ENCODE results near the gene C2CD4D. TPM values are rescaled to one million over a fixed set of nuclear protein-coding genes. Genes with fewer than 3 reads are reported as not detected.
"Not testable (repeated sequence)": the region's sequence is repeated elsewhere in the genome, so short reads cannot be mapped to it uniquely, and the experiment has no call there.

Gene C2CD4D
- total RNA-seq, 1 experiment from 2014 or later = 0.79 TPM

GRCh38 chr1:151884445-151884844 lies 44.8 kb upstream of the C2CD4D start:
- not testable (repeated sequence) for H2AFZ ChIP-seq (ENCODE audit: low read length); H3K27me3 ChIP-seq (ENCODE audit: insufficient read depth, low read length); H3K4me2 ChIP-seq (ENCODE audit: insufficient read depth, insufficient read length, low read length); H3K23me2 ChIP-seq (ENCODE audit: insufficient read length, low read depth, low read length, poor library complexity, severe bottlenecking); H4K91ac ChIP-seq (ENCODE audit: insufficient read length, low read depth, low read length); H3K79me2 ChIP-seq (ENCODE audit: insufficient read depth, low read length); H2BK5ac ChIP-seq (ENCODE audit: insufficient read length, low read length); H2AK5ac ChIP-seq (ENCODE audit: insufficient read length, low read length); H2BK15ac ChIP-seq (ENCODE audit: low read depth, low read length); H3K4me1 ChIP-seq (ENCODE audit: insufficient read depth, low read length); H3K4ac ChIP-seq (ENCODE audit: low read depth, low read length); H3K4me3 Mint-ChIP-seq; H3K27ac Mint-ChIP-seq; H4K20me1 ChIP-seq (ENCODE audit: control insufficient read depth, insufficient read depth, insufficient read length); H3K4me1 Mint-ChIP-seq; DNase-seq; H3K79me1 ChIP-seq (ENCODE audit: insufficient read depth, low read depth, low read length, poor library complexity, severe bottlenecking); H2BK120ac ChIP-seq (ENCODE audit: low read depth, low read length, poor library complexity, severe bottlenecking); H2BK12ac ChIP-seq (ENCODE audit: insufficient read length, low read depth, low read length); H3K9me3 ChIP-seq (ENCODE audit: control insufficient read depth, low read depth, low read length); H3K56ac ChIP-seq (ENCODE audit: insufficient read length, low read depth, low read length); H3K27me3 Mint-ChIP-seq (ENCODE audit: low read depth); H3K27ac ChIP-seq (ENCODE audit: insufficient read length, low read depth, low read length); H4K5ac ChIP-seq (ENCODE audit: insufficient read length, low read depth, low read length); H3T11ph ChIP-seq (ENCODE audit: low read length); H2BK20ac ChIP-seq (ENCODE audit: low read depth, low read length, poor library complexity, severe bottlenecking); H3K18ac ChIP-seq (ENCODE audit: insufficient read length, low read depth, low read length); H4K8ac ChIP-seq (replicated peaks; ENCODE audit: insufficient read length, low read depth, low read length); H3K23ac ChIP-seq (ENCODE audit: insufficient read length, low read depth, low read length); H3K9me3 Mint-ChIP-seq; H3K14ac ChIP-seq (ENCODE audit: insufficient read depth, low read length); H3K9ac ChIP-seq (ENCODE audit: extremely low read depth, insufficient read length, low read length)
- WGBS (ENCODE audit: extremely low coverage, insufficient read length, low lambda C conversion rate) = no CpG with 5 or more reads among the region's 3 CpGs
- peaks cover 17 to 24% (median 18%) of the 10 kb centered on the region in 3 experiments for H3K36me3 Mint-ChIP-seq (ENCODE audit: insufficient read depth in 1 of 3, low read depth in 3 of 3)

- H3K4me1 ChIP-seq (ENCODE audit: insufficient read depth, low read length); H2BK120ac ChIP-seq (ENCODE audit: low read depth, low read length, poor library complexity, severe bottlenecking); H3K56ac ChIP-seq (ENCODE audit: insufficient read length, low read depth, low read length); H3K23ac ChIP-seq (ENCODE audit: insufficient read length, low read depth, low read length); H2BK5ac ChIP-seq (ENCODE audit: insufficient read length, low read length); H3K4me3 Mint-ChIP-seq; H4K5ac ChIP-seq (ENCODE audit: insufficient read length, low read depth, low read length); DNase-seq; H3K79me2 ChIP-seq (ENCODE audit: insufficient read depth, low read length); H2BK20ac ChIP-seq (ENCODE audit: low read depth, low read length, poor library complexity, severe bottlenecking); H2BK12ac ChIP-seq (ENCODE audit: insufficient read length, low read depth, low read length); H4K8ac ChIP-seq (replicated peaks; ENCODE audit: insufficient read length, low read depth, low read length); H3K27me3 Mint-ChIP-seq (ENCODE audit: low read depth); H3K79me1 ChIP-seq (ENCODE audit: insufficient read depth, low read depth, low read length, poor library complexity, severe bottlenecking); H3T11ph ChIP-seq (ENCODE audit: low read length); H4K20me1 ChIP-seq (ENCODE audit: control insufficient read depth, insufficient read depth, insufficient read length); H3K27ac Mint-ChIP-seq; H2AK5ac ChIP-seq (ENCODE audit: insufficient read length, low read length); H3K4ac ChIP-seq (ENCODE audit: low read depth, low read length); H3K9me3 Mint-ChIP-seq; H3K27ac ChIP-seq (ENCODE audit: insufficient read length, low read depth, low read length); H3K9me3 ChIP-seq (ENCODE audit: control insufficient read depth, low read depth, low read length); H3K4me2 ChIP-seq (ENCODE audit: insufficient read depth, insufficient read length, low read length); H3K18ac ChIP-seq (ENCODE audit: insufficient read length, low read depth, low read length); H3K14ac ChIP-seq (ENCODE audit: insufficient read depth, low read length); H2BK15ac ChIP-seq (ENCODE audit: low read depth, low read length); H4K91ac ChIP-seq (ENCODE audit: insufficient read length, low read depth, low read length); H3K9ac ChIP-seq (ENCODE audit: extremely low read depth, insufficient read length, low read length); H2AFZ ChIP-seq (ENCODE audit: low read length); H3K27me3 ChIP-seq (ENCODE audit: insufficient read depth, low read length); H3K4me1 Mint-ChIP-seq; H3K23me2 ChIP-seq (ENCODE audit: insufficient read length, low read depth, low read length, poor library complexity, severe bottlenecking): not testable (repeated sequence)
- H3K36me3 Mint-ChIP-seq (ENCODE audit: insufficient read depth in 1 of 3, low read depth in 3 of 3) = peaks cover 17 to 24% (median 18%) of the 10 kb centered on the region in 3 experiments
- WGBS (ENCODE audit: extremely low coverage, insufficient read length, low lambda C conversion rate) = no CpG with 5 or more reads among the region's 4 CpGs
Measured at GRCh38 chr1:151883898-151884297, 44.3 kb upstream of the C2CD4D start.

All from H9 (cell line).